Activated CD4-positive, CD25-positive, alpha-beta regulatory T cell (primary cell): Measurements from ENCODE around the gene LRRK1.
A peak's percentile ranks its signal among the peaks of the same experiment; 100 is the strongest.

Experiments
- DNase-seq, 4 experiments: peaks; one replicate each; lab custom pipeline; 2025; lab: John Stamatoyannopoulos, UW

The LRRK1 gene

DNA sequence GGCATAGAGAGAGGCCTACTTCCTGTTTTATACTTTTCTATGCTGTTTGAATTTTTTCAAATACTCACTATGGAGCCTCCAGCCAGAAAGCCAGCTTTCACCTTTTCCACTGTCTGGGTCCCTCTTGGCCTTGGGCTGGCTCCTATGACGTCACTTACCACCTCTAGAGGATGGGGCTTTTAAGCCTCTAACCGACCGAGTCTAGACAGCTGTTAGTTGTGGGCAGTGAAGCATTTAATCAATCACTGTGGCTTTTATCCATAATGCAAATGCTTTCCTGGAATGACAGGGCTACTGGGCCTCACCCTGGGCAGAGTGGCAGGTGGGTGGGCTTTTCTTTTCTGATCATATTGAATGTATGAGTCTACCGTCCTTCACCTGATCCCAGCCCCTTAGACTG is 61.9 kb downstream of the LRRK1 start:
- DNase-seq = no peak

DNA sequence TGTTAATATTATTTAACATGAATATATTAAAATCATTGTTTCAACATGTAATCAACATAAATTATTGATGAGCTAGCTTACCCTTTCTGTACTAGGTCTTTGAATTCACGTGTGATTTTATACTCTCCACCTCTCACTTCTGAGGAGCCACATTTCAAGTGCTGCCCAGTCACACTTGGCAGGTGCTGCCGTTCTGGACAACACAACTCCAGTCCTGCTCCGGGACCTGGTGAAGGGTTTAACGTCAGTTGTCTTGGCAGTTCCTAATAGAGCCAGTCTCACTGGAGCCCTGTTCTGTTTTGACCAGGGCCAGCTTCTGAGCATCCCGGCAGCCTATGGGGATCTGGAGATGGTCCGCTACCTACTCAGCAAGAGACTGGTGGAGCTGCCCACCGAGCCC is 64.1 kb downstream of the LRRK1 start:
- no peak for DNase-seq

DNA sequence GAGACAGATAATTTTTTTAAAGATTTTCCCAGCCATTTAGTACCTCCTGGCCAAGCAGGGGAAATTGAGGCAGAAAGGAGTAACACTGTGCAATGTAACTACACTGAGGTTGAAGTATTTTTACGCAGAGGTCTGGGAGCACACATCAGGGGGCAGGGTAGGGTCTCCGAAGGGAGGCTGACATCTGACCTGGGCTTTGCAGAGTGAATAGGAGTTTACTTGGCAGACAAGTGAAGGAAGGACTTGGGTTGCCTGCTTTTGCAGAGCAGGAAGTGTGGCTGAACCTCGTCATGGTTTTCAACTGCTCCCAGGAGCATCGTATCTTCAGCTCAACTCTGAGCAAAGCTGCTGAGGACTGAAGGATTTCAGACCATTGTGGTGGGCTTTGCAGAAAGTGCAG is 66.2 kb downstream of the LRRK1 start:
- no peak for DNase-seq

DNA sequence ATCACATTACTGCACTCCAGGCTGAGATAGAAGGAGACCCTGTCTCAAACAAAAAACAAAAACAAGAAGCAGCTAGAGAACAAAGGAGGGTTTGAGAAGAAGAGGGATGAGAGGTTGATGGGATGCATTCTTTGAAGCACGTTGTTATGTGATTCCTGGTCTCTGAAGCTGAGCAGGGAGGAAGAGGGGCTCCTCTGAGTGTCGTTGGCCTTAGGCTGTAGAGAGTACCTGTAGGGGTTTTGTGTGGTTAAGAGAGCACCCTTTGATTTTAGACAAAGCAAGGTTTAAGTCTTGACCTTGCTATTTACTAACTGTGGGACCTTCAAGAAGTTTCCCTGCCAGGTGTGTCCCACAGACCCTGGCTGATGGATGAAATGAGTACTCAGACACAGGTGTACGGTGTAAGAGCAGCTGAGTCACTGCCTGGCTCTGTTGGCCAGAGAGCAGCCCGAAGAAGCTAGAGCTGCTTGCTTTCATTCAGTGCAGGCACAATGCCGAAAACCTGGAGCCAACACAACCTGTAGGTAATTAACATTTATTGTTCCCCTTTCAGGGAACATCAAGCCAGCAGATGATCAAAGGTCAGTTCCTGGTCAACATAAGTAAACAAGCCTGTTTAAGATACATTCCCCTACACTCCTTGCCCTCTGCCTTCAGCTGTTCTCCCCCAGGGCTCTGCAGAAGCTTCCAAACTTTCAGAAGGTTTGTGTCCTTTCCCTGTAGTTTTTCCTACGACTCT is 67.2 kb downstream of the LRRK1 start:
- no peak for DNase-seq

DNA sequence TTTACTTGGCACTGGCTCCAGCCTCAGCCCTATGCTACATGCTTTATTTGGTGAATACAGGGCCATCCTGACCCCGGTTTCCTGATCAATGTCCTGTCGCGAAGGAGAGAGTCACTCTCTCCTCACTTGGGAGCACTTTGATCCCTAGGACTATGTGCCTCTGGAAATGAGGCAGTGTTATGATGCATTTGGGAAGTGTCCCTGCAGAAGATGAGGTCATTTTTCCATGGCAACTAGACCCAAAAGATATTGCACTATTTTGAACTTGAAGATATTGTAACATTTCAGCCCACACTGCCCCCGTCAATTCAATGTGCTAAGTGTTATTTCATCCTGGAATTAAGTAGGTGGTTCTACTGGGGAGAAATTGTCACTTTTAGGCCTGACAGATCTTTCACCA is 68.0 kb downstream of the LRRK1 start:
- no peak for DNase-seq

DNA sequence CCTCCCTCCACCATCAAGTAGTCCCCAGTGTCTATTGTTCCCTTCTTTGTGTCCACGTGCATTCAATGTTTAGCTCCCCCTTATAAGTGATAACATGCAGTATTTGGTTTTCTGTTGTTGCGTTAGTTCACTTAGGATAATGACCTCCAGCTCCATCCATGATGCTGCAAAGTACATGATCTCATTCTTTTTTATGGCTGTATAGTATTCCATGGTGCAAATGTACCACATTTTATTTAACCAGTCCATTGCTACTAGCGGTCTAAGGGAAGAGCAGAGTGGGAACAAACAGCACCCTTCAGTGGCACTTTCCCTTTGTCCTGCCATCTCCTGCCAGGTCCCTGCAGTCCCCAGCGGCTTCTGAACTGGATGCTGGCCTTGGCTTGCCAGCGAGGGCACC is 69.1 kb downstream of the LRRK1 start:
- DNase-seq = no peak

DNA sequence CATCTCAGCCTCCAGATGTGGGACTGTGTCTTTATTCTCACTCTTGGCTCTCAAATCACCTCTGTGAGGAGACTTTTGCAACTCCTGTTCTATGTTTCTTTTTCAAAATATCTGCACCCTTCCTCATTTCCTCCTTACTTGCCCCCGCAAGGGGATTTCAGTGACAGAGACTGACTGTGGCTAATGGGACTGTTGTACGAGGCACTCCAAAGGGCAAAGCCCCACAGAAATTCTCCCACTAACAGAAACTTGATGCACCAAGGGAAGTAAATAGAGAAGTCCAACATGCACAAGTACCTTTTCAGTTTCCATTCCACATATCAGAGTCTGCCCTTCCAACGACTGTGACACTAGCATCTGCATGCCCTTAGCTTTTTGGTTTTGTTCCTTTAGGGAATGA is 69.7 kb downstream of the LRRK1 start:
- DNase-seq = no peak

DNA sequence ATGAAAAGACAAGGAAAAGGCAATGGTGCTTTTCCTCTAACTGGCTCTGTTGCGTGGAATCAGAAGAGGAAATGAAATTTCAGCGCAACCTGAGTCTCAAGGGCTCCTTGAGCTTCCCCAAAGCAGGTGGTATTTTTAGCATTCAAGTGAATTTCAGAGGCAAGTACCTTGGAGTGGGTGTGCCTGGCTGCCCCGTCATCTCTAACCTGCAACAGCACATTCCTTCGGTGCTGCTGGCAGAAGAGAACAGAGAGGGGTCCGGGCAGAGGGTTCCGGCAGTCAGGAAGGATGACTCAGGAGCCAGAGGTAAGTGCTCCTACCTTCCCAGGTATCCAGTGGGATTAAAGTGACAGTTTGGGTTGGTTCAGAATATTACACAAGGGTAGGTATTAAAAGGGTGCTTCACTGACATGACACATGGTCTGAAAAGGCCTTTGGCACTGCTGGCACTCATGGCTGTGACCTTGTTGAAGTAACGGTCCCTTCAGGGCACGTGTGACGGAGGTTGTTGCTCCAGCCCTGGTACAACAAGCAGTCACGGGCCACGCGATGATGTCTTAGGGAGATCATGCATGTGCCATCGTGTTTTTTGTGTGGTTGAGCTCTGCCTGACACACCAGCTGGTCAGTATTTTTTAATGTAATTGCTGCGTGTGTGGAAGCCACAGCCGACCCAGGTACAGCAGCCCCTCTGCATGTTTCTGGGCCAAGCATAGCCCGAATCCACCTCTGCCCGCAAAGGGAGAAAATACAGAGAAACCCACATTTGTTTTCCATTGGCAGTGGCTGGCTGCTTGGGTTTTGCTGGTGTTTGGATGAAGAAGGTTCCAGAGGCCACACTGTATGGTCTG is 75.7 kb downstream of the LRRK1 start:
- no peak for DNase-seq

DNA sequence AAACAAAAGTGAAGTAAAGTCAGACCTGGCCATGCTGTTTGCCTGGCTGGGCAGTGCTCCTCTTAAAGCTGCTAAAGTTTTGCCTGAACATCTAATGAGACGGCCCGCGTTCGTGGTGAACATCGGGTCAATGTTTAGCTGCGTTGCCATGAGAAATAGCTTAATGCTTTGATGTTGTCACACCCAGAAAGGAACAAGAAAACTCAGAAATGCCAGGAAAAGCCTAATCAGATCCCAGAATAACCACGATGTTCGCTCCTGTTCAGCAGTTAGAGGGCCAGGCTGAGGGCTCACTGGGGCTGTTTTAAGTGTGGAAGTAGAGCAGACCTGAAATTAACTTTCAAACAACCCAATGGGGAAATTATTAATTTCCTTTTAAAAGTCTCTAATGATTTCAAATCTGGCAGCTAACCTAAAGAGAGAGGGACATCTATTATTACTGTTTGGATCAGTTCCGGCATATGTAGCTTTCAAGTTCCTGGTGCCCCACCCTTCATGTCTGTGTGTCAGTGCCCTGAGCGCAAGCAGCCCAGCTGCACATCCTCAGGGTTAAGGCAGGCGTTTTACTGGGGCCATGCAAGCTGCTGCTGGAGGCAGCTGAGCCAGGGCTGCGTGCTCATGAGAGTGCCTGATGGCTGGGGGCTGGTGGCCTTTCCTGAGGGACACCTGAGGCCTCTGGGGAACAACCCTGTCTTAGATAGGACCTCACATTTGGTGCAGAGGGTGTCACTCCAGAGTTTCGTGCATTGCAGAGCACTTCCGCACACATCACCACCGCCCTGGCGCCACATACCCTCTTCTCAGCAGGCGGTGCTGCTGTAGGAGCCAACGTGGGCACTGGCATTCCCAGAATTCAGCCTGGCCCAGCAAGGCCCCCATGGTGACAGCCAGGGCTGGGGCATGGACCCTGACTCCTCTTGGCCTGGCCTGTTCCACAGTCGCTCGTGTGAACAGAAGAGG is 76.6 kb downstream of the LRRK1 start:
- no peak for DNase-seq

DNA sequence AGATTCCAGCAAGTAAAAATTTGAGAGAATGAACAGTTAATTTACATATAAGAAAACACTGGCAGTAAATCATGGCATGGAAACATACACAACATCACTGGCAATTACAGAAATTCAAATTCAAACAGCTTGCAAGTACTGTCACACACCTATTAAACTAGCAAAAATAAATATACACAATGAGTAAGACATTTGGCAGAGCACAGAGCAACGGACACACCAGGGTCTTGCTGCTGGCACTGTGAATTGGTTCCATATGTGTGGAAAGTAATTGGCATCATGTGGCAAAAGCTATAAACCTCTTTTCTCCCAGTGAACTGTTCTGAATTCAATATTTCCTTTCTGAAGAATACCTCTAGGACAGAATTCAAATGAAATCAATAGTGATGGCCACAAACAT is 78.3 kb downstream of the LRRK1 start:
- DNase-seq = no peak

DNA sequence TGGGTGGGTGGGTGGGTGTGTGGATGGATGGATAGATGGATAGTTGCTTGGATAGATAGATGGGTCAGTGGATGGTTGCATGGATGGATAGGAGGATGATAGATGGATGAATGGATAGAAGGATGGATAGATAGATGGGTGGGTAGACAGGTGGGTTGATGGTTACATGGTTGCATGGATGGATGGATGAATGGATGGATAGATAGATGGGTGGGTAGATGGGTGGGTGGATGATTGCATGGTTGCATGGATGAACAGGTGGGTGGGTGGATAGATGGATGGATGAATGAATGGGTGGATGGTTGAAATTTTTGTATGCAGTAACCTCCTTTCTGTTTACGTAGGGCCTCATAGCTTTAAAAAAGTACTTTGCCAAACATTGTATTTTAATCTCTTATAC is 79.5 kb downstream of the LRRK1 start:
- DNase-seq = no peak

DNA sequence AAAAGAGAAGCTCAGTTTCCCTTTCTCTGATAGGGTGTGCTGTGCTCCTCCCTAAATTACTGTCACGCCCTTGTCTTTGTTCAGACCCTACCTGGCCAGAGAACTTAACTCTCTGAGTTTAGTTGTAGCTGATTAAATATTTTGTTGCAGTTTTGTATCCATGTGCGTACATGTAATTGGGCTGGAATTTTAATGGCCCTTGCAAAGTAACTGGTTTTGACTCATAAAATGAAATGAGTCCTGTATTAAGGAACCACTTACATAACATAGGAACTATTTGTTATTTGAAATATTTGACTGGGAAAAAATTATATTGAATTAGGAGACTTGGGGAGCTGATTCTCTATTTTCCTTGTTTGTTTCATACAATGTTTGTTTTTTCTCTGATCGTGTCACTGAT is 80.2 kb downstream of the LRRK1 start:
- DNase-seq = no peak

DNA sequence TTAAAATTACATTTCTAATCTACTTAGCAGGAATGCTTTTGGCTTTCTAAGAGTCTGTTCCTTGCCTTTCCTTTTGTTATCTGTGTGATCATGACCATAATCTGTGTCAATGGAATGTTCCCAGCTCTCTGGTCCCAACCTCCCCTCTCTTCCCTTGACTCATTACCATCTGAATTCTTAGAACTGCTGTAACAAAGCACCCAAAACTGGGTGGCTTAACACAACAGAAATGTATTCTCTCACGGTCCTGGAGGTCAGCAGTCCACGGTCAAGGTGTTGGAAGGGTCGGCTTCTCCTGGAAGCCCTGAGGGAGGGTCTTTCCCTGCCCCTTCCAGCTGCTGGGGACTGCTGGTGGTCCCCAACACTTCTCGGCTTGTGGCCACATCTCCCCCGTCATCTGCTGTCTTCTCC is 81.1 kb downstream of the LRRK1 start:
- no peak for DNase-seq

DNA sequence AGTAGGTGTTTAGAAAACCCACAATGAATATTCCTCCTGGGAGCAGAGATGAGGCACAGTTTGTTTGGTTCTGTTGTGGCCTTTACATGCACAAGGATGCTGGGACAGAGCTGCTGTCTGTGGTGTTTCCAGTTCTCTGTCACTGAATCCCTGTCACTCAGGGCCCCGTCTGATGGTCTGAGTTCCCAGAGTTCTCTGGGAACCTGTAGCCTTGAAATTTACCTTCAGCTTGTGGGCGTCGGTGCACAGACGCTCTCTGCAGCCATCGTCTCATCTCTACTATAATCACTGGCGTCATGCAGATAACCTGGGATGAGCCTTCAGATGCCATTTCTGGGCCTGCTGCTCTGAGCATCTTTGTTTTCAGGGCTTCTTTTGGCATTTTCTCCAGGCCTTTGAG is 81.9 kb downstream of the LRRK1 start:
- DNase-seq = no peak

DNA sequence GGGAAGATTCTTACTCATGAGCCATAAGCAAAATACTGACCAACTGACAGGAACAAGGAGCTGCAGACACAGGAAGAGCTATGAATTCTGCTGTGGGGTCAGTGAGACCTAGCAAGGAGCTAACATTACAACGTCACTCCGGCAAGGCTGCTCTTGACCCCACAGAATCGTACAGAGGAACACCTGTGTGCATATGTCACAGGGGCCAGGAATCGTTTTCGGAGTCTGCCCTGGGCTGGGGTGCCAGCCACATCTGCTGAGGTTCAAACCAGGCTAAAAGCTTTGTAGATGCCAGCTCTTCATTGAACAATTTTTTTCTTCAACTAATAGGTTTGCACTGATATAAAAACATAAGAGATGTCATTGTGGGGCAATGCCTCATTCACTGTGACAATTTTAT is 82.6 kb downstream of the LRRK1 start:
- DNase-seq = no peak

DNA sequence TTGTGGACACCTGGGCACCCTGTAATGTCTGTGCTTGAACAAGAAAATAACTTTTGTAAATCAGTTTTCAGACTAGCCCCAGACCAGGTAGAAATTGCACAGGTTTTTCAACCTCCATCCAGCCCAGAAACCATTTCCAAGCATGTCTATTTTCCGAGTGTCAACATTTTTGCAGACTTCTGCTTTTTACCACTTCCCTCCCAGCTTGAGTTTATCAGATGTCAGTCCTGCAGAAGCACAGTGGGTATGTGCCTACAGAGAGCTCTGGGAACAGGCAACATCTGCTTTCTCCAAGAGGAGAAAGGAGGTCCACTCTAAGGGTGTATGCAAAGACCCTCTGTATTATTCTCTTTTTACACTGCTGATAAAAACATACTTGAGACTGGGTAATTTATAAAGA is 83.9 kb downstream of the LRRK1 start:
- DNase-seq = no peak

DNA sequence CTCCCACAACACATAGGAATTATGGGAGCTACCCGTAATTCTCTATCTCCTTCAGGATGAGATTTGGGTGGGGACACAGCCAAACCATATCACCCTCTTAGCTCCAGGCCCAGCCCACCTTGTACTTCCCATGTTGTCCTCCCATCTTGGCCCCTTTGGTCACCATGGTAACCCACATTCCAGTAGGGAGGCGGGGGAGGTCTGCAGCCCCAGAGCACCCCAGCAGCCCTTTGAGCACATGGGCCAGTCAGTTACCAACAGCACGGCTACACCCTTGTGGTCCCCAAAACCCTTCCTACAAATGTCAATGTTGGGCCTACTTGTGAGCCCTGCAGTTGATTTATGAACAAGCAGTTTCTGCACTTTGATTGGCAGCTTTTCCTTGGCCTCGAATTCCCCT is 84.5 kb downstream of the LRRK1 start:
- no peak for DNase-seq

DNA sequence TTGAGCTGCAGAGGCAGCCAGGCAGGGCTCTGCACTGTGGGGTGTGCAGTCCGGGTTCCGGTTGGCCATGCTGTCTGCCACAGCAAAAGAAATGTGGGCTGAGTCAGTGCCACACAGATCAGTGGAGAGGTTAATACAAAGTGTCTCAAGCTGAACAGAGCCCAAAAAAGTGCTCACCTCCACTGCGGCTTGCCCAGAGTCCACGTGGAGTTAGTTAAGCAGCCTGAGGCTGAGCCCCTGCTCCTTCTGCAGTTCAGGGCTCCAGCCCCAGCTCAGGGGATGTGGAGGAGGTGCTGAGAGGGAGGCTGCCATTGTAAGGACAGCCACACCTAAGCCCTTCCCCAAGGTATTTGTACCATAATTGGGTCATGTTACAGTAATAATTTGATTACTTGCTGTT is 85.3 kb downstream of the LRRK1 start:
- no peak for DNase-seq

DNA sequence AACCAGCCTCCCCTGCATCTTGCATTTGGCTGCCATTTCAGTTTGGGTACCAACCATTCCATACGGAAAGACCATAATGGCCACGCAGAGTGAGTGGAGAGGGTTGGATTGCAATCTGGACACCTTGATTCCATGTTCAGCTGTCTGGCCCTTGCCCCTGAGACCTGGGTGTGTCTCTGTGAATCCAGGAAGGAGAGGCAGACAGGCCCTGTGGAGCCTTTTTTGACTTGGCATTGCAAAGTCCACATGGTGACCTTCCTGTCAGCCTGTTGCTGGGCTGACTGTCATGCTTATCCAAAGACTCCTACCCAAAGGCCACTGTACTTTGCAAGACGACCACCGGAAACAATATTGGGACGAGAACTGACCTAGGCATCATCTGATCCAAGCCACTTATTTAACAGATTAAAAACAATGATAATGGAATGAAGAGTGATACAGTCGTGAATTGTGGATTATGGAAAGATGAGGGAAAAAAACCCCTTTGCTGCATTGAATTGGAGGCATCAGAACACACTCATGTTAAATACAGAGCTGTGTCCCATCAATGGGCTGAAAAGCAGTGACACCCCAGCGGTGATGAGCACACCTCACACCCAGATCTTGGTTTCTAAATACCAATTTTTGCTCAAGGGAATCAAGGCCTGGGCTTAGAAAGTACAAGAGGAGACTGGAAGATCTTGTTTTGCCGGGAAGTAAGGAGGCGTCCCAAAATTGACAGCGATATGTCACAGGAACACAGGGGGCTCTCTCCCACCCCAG is 86.0 kb downstream of the LRRK1 start:
- no peak for DNase-seq

DNA sequence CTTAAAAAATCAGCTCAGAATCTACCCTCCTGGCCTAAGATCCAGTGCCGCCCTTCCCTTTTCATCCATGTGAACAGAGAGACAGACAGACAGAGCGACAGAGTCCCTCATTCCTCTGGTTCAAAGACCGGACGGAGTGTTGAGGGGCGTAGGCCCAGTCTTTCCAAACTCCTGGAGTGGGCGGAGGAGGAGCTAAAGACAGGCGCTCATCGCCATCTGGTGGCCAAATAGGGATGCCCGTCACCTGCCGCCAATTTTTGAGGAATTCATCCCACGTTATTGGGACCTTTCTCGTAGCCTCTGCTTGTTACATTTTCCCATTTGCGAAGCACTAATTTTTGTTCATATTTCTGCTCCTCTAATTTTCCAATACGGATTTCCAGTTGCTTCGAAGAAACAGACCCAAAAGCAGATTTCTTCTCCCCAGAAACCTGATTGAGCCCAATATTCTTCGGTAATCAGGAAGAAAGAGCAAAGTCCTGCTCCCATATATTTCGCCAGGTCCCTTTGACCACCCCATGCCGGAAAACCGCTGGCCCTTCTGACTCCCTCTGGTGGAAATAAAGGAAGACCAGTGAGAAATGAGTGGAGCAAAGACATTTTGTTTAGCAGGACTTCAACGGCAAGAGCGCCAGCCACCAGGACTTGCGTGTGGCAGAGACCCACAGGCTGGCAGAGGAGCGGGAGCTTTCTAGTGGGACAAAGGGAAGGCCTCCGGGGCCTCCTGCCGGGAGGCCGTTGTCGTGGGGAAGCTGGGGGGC is 88.0 kb downstream of the LRRK1 start:
- peak in 2 of 4 experiments; percentile 10 to 26 for DNase-seq
